Stimulated activated CD4-positive, alpha-beta T cell treated with anti-CD3 and anti-CD28 coated beads, Interleukin-2, amount 100 ng/mL, for 24 hours (primary cell): Measurements from ENCODE around the gene C6orf136.
A peak's percentile ranks its signal among the peaks of the same experiment; 100 is the strongest.

ENCODE experiments used
- DNase-seq, 2 donors: peaks; one replicate each; pipeline ENCODE4 v3.0.0-alpha.2; 2020

Gene C6orf136, protein sequence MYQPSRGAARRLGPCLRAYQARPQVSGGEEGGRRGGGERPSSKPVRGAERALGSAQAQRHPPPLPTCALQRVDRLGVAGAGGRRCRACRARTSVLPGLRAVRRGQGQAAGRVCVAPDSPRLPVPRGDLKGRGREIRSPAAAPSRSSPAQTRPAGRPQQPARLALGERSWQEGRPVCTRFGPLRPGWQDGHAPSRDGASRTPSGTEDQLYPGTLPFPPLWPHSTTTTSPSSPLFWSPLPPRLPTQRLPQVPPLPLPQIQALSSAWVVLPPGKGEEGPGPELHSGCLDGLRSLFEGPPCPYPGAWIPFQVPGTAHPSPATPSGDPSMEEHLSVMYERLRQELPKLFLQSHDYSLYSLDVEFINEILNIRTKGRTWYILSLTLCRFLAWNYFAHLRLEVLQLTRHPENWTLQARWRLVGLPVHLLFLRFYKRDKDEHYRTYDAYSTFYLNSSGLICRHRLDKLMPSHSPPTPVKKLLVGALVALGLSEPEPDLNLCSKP

GRCh38 chr6:30646450-30647241, at the start of gene C6orf136:
C6orf136 (plus strand) TSS chr6:30647133; CDS start chr6:30647232, 99 bp downstream.
- DNase-seq, result peak; percentile 92 to 93

DNA sequence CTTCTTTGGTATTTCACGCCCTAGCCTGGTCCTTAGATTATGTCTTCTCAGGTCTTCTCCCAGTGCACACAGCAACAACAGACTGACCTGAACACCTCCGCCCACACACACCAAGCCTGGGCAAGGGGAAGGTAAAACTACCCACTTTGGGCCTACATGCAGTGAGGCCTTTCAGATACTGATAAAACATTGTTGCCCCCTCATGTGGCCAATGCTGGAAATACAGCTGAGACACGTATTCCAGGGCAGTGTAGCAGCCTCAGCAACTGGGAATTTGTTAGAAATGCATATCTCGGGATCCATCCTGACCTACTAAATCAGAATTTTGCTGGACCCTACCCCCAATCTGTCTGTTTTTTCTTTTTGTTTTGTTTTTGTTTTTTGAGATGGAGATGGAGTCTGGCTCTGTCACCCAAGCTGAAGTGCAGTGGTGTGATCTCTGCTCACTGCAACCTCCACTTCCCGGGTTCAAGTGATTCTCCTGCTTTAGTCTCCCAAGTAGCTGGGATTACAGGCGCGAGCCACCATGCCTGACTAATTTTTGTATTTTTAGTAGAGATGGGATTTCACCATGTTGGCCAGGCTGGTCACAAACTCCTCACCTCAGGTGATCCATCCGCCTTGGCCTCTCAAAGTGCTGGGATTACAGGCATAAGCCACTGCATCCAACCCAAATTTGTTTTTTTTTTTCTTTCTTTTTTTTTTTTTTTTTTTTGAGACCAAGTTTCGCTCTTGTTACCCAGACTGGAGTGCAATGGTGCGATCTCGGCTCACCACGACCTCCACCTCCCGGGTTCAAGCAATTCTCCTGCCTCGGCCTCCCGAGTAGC, 49.4 kb upstream of the C6orf136 start:
- DNase-seq, result peak; percentile 87

DNA sequence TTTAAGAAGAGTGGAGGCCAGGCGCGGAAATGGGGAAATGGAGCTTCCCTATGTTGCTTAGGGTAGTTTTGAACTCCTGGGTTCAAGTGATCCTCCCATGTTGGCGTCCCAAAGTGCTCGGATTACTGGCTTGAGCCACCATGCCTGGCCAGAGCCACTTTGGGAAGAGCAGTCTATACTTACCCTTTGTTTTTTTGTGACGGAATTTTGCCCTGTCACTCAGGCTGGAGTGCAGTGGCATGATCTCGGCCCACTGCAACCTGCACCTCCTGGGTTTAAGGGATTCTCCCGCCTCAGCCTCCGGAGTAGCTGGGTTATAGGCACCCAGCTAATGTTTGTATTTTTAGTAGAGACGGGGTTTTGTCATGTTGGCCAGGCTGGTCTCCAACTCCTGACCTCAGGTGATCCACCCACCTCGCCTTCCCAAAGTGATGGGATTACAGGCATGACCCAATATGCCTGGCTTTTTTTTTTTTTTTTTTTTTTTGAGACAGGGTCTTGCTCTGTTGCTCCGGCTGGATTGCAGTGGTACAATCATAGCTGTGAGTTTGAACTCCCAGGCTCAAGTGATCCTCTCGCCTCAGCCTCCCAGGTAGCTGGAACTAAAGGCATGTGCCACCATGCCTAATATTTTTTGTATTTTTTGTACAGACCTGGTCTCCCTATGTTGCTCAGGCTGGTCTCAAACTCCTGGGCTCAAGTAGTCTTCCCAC, 47.9 kb upstream of the C6orf136 start:
- DNase-seq, result no peak

DNA sequence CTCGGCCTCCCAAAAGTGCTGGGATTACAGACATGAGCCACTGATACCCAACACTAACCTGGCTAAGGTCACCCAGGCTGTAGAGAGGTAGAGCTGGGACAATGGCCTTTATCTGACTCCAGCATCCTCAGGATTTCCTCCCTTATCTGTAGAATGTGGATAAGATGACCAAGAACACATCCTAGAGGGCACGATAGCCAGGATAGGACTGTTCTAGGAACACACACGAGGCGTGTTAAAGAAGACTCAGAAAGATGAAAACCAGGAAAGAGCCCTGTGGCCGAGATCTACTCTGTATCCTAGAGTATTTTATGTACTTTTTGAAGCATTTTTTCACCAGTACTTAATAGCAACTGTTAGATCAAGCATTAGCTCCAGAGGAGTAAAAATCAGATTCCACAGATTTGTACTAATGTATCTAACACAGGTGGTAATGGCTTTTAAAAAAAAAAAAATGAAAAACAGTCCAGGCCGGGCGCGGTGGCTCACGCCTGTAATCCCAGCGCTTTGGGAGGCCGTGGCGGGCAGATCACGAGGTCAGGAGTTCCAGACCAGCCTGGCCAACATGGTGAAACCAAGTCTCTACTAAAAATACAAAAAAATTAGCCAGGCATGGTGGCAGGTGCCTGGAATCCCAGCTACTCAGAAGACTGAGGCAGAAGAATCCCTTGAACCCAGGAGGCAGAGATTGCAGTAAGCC, 47.2 kb upstream of the C6orf136 start:
- no peak for DNase-seq

- no peak for DNase-seq
These were observed 46.4 kb upstream of the C6orf136 start for GRCh38 chr6:30600451-30600961.

GRCh38 chr6:30601436-30601814, 45.5 kb upstream of the C6orf136 start:
- DNase-seq, result no peak

DNA sequence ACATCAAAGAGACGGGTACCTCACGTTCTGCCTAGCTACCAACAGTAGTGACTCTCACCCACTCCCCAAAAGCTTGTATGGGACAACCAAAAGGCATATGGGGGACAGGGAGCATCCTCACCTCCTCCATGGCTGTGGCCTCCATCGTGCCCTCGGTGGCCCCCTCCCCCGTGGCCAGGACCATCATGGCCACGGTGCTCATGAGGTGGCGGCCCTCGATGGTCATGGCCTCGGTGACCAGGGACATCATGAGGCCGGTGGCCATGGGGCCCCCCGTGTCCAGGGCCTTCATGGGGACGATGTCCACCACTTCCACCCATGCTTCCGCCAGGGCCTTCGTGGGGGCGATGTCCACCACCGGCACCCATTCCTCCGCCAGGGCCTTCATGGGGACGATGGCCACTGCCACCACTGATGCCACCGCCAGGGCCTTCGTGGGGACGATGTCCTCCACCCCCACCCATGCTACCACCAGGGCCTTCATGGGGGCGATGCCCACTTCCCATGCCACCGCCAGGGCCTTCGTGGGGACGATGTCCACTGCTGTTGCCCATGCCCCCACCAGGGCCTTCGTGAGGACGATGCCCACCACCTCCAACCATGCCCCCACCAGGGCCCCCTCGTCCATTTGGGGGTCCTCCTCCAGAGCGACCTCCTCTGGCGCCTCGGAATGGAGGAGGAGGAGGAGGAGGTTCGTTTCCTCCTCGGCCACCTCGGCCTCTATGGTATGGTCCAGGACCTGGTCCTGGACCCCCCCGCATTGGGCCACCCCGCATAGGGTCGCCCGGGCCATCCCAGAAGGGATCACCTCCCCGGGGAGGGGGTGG, 44.9 kb upstream of the C6orf136 start:
- DNase-seq, result no peak

GRCh38 chr6:30603961-30604360, 43.0 kb upstream of the C6orf136 start:
- DNase-seq, result no peak

GRCh38 chr6:30610065-30610464, 36.9 kb upstream of the C6orf136 start:
- no peak for DNase-seq

DNA sequence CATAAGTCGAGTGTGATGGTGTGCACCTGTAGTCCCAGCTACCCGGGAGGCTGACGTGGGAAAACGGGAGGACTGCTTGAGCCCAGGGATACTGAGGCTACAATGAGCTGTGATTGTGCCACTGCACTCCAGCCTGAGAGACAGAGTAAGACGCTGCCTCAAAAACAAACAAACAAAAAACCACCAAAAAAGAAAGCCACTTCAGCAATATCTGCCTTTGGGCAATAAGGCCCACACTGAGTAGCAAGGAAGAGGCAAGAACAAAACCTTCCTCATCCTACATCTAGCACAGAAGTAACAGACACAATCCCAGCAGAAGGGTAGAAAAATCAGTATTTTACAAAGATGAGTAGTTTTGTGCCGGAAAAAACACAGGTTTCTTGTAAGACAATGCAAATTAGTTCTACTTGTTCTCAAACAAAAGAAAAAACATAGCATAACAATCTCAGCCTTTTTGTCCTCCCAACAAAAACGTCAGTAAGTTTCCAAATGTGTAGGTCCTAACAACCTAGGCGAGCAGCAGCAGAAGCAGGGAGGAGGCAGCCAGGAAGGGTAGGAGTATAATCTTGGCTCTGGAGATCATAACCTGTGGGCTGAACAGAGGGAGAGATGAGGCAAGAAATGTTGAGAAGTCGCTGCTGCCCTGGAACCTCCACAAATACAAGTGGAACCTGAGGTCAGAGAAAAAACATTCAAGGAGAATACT, 35.6 kb upstream of the C6orf136 start:
- no peak for DNase-seq

GRCh38 chr6:30611856-30612194, 35.1 kb upstream of the C6orf136 start:
- no peak for DNase-seq

GRCh38 chr6:30612213-30612612, 34.7 kb upstream of the C6orf136 start:
- DNase-seq, result no peak

DNA sequence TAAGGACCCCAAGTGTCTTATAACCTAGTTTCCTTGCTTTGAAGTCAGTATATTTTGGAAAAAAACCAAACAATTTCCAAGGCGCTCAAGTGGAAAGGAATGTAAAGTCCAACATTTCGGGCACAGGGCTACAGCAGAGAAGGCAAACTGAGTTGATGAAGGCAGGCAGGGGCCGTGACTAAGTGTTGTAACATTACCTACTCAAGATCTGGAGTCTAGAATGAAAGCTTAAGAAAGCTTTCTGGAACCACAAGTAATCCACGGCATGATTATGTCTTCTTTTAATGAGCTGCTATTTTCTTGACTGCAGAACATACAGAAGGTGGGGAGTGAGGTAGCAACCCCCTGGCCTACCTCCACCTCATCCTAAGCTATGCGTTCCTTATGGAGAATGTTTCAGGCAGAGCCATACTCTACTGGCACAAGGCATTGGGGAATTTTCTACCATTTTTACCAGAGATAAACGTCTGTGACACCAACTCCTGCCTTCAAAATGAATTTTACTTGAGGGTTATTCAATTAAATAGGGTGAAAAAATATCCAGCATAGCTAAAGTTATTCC, 34.2 kb upstream of the C6orf136 start:
- DNase-seq, result no peak

DNA sequence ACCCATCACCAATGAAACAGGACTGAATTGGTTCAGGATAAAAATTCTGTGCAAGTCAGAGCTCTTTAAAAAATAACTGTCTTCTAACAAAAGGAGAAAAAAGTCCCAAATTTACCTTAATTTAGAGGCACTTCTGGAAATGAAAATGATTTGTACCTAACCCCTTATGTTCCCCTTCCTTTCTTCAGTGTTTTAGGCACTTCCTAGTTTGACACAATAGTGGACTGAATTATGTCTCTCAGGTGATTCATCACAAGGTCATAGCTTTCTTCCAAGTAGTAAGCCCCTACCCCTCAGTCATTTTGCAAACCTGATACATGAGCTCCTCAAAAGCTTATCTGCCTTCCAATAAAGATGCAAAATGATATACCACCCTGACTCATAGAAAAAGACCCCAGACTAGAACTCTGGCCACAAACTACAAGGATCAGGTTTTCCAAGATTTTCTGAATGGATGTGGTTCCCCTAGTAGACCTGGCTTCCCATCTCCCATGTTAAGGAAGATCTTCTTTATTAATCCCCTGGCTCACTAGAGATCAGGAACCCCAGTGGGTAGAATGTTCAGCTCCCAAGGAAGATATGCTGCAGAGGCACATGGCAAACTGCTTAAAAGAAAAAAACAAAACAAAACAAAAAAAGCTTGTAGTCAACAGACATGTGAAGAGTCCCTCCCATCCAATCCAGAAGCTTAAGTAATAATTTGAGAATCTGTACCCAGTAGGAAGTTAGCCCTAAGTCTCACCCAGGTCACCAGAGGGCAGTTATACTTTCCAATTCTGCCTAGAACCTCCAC, 33.5 kb upstream of the C6orf136 start:
- DNase-seq, result no peak

DNA sequence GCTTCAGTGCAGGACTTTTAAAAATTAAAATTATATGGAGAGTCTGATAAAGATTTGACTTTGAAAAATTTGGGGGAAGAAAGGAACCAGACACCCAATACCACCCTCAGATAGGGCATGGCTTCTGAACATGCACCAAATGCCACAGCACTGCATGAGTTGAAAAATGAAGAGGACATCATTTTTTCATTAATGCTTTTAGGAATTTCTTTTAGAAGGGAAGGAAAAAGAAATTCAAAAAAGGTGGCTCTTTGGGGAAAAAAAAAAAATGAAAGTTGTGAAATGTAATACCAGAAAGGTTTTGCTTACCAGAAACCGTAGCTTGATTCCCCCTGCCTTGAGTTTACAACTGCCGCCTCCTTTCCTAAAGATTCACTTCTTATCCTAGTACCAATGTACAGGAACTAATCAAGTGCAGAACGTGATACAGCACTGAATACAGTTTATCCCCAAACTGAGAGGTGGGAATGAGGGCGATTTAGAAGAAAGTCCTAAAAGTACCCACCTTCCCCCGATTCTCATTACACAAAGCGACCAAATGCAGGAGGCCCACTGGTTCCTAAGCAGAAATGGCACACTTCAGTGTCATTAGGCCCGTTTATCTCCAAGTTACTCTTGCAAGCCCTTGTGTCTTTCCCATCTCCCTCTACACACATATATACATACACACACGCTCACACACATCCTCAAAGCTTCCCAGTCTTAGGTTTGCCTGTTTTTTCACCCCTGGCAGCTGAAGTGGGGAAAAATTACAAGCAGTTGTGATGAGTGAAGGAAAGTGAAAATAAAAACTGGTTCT, 32.7 kb upstream of the C6orf136 start:
- DNase-seq, result no peak

DNA sequence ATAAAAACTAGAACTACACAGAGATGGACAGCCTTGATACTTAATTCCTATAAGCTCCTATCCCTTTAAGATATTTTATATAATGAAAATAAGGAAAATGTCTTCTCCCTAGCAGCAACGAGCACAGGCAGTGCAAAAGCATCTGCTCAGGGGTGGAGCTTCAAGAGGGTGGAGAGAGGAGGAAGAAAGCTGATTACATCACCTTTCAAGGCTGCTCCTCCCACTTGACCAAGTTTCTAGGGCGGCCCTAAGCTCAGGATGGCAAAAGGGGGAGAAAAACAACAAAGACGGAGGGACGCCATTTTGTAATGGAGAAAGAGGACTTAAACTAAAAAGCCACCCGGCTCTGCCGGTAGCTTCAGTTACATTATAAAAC, 32.1 kb upstream of the C6orf136 start:
- peak; percentile 71 to 86 for DNase-seq

DNA sequence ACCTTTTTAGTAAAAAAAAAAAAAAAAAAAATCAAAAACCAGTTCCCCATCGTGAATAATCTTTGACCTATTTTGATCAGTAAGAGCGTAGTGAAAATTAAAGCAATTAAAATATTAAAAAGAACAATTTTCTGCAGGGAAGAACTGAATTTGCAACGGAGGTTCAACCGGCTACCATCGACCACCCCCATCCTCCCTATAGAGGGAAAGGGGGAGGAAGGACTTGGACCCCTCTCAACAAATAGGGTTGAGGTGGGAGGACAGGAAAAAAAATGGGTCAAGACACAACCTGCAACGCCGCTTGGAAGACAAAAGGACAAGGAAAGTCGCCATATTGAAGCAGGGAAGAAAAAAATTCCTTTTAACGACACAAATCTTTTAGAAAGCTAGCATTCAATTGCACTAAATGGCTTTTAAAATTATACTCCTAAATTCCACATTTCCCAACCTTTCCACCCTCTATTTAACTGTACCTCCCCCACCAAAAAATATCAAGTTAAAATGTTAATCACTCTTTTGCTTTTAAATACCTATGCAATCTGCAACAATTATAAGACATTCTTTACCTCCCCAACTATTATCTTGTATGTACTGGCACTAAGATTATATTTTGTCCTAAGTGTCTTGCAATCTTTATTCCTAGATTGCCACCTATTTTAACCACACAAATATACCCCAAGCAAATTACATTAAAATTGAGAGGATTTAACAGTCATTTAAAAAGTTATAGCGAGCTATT, 31.5 kb upstream of the C6orf136 start:
- peak; percentile 33 to 53 for DNase-seq
